Parathyroid adenoma (tissue), 2 donors: ENCODE measurements around the gene OTUD6A.

Source experiments
- H2AFZ ChIP-seq: fragments of 300-600 bp; sonication (generic); one replicate; pipeline ENCODE4 v1.7.0; 2017; ENCODE audit warnings: antibody characterized with exemption, mild to moderate bottlenecking
- H3K27ac ChIP-seq: fragments of 300-600 bp; sonication (generic); one replicate; pipeline ENCODE4 v1.7.0; 2017
- H3K27me3 ChIP-seq: fragments of 300-600 bp; sonication (generic); one replicate; pipeline ENCODE4 v1.7.0; 2017; ENCODE audit warnings: low read length; ENCODE audit not compliant: control insufficient read depth, insufficient read depth
- H3K36me3 ChIP-seq: fragments of 300-600 bp; sonication (generic); one replicate; pipeline ENCODE4 v1.7.0; 2017; ENCODE audit warnings: low read length; ENCODE audit not compliant: control insufficient read depth, insufficient read depth
- H3K4me1 ChIP-seq: fragments of 300-600 bp; sonication (generic); one replicate; pipeline ENCODE4 v1.7.0; 2017; ENCODE audit warnings: control low read depth
- H3K4me2 ChIP-seq: fragments of 300-600 bp; sonication (generic); one replicate; pipeline ENCODE4 v1.7.0; 2017; ENCODE audit warnings: low read length
- H3K4me3 ChIP-seq: fragments of 300-600 bp; sonication (generic); one replicate; pipeline ENCODE4 v1.7.0; 2017; ENCODE audit warnings: low read depth, low read length
- H3K79me2 ChIP-seq: fragments of 300-600 bp; sonication (generic); one replicate; pipeline ENCODE4 v1.7.0; 2017; ENCODE audit warnings: control low read depth
- H3K9ac ChIP-seq: fragments of 300-600 bp; sonication (generic); one replicate; pipeline ENCODE4 v1.7.0; 2017; ENCODE audit warnings: mild to moderate bottlenecking
- H3K9me3 ChIP-seq: fragments of 300-600 bp; sonication (generic); one replicate; pipeline ENCODE4 v1.7.0; 2017; ENCODE audit warnings: low read length; ENCODE audit not compliant: control insufficient read depth
- TF ChIP-seq, protein P1 (sequence below): fragments of 300-600 bp; sonication (generic); IDR thresholded peaks from one replicate; pipeline ENCODE4 v1.7.0; 2017; ENCODE audit warnings: antibody characterized with exemption, mild to moderate bottlenecking
- donor health status: primary hyperparathyroidism.

OTUD6A gene

DNA sequence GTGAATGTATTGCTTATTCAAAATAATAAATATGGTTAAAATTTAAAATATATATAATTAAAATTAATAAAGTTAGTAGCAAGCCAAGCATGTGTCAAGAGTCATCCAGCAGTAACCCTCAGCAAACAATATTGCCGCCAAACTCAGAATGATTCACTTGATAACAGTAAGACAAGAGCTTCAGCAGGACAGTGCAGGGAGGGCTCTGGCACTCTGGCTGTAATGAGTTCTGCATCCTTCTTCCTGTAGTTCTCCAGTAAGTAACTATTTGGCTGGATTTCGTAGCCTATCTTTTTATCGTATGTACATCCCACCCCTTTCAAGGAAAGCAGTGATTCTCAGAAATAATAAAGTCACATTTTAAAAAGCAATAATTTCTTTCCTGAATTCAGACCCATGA, 17.6 kb downstream of the OTUD6A start:
- H3K9ac ChIP-seq, result no peak overlapping the region

GRCh38 chrX:70082723-70083122, 20.5 kb downstream of the OTUD6A start:
- Histone ChIP-seq H3K79me2 (no peaks in the 10 kb centered on the region), H3K4me3 (no peak overlapping the region), H3K4me1 (no peaks in the 10 kb centered on the region), H3K9ac (no peak overlapping the region), H3K9me3 (no peaks in the 10 kb centered on the region), H3K36me3 (no peaks in the 10 kb centered on the region), H2AFZ (no peak overlapping the region), H3K27me3 (no peaks in the 10 kb centered on the region), H3K27ac (no peak overlapping the region), H3K4me2 (no peak overlapping the region)
- TF ChIP-seq, protein P1, sequence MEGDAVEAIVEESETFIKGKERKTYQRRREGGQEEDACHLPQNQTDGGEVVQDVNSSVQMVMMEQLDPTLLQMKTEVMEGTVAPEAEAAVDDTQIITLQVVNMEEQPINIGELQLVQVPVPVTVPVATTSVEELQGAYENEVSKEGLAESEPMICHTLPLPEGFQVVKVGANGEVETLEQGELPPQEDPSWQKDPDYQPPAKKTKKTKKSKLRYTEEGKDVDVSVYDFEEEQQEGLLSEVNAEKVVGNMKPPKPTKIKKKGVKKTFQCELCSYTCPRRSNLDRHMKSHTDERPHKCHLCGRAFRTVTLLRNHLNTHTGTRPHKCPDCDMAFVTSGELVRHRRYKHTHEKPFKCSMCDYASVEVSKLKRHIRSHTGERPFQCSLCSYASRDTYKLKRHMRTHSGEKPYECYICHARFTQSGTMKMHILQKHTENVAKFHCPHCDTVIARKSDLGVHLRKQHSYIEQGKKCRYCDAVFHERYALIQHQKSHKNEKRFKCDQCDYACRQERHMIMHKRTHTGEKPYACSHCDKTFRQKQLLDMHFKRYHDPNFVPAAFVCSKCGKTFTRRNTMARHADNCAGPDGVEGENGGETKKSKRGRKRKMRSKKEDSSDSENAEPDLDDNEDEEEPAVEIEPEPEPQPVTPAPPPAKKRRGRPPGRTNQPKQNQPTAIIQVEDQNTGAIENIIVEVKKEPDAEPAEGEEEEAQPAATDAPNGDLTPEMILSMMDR, result no peak

More for the DNA sequence above, 17.6 kb downstream of the OTUD6A start:
- H3K27ac ChIP-seq, result no peak overlapping the region
- H3K36me3 ChIP-seq, result no peaks in the 10 kb centered on the region
- no peaks in the 10 kb centered on the region for H3K9me3 ChIP-seq
- TF ChIP-seq, protein P1, result no peak
- no peaks in the 10 kb centered on the region for H3K27me3 ChIP-seq
- H3K4me1 ChIP-seq, result no peaks in the 10 kb centered on the region
- no peaks in the 10 kb centered on the region for H3K79me2 ChIP-seq
- no peak overlapping the region for H3K4me2 ChIP-seq
- H2AFZ ChIP-seq, result no peak overlapping the region
- no peak overlapping the region for H3K4me3 ChIP-seq

DNA sequence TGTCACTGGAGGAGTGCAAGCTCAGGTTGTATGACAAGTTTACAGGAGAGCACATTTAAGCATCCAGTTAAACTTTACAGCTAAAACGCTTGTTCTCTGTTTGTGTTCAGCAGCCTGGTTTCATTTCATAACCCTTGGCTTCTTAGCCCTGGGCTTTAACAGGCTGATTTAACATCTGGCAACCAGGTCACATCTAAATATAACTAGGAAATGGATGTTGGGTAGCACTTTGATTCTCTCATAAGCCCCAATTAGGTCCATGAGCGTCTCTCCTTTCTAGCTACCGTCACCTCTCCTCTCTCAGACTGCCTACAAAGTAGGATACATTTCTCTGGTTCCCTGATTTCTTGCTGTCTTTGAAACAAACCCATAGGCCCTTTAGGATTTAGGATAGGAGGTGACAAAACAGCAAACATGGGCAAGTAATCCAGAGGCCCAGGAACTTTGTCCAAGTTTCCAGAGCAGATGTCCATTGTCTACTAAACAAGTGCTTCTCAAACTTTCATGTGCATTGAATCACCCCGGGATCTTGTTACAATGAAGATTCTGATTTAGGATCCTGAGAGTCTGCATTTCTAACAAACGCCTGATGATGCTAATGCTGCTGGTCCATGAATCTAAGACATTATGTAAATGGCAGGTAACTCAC, 22.5 kb downstream of the OTUD6A start:
- Histone ChIP-seq H3K27me3 (no peaks in the 10 kb centered on the region), H2AFZ (no peak overlapping the region), H3K9me3 (no peaks in the 10 kb centered on the region), H3K27ac (no peak overlapping the region), H3K4me1 (no peaks in the 10 kb centered on the region), H3K79me2 (no peaks in the 10 kb centered on the region), H3K9ac (no peak overlapping the region), H3K36me3 (no peaks in the 10 kb centered on the region), H3K4me2 (no peak overlapping the region), H3K4me3 (no peak overlapping the region)
- TF ChIP-seq, protein P1, result no peak

- Histone ChIP-seq H3K36me3 (no peaks in the 10 kb centered on the region), H2AFZ (no peak overlapping the region), H3K79me2 (no peaks in the 10 kb centered on the region), H3K4me2 (no peak overlapping the region), H3K27ac (no peak overlapping the region), H3K4me1 (no peaks in the 10 kb centered on the region), H3K27me3 (no peaks in the 10 kb centered on the region), H3K9ac (no peak overlapping the region), H3K9me3 (no peaks in the 10 kb centered on the region), H3K4me3 (no peak overlapping the region)
- TF ChIP-seq, protein P1, result no peak
Measured at GRCh38 chrX:70087857-70088630, 25.8 kb downstream of the OTUD6A start.
